Loucy (cell line): ENCODE measurements around the gene TMEM17.

ENCODE experiments used
- H2AFZ ChIP-seq: fragments of 200-600 bp; sonication (generic); 2 replicates; pipeline ENCODE4 v1.6.0; 2016; ENCODE audit warnings: antibody characterized with exemption, mild to moderate bottlenecking, low read length, moderate library complexity
- H3F3A ChIP-seq: fragments of 200-600 bp; 2 replicates; pipeline ENCODE4 v1.6.0; 2016; ENCODE audit warnings: antibody characterized with exemption, low read depth, mild to moderate bottlenecking
- H3K27me3 ChIP-seq: fragments of 200-600 bp; sonication (generic); 2 replicates; pipeline ENCODE4 v1.6.1; 2014; ENCODE audit warnings: low read length, mild to moderate bottlenecking; ENCODE audit not compliant: insufficient read depth, poor library complexity, severe bottlenecking
- H3K36me3 ChIP-seq: fragments of 200-600 bp; sonication (generic); 2 replicates; pipeline ENCODE4 v1.6.1; 2016; ENCODE audit warnings: low read length; ENCODE audit not compliant: insufficient read depth
- H3K4me1 ChIP-seq: fragments of 200-600 bp; sonication (generic); 2 replicates; pipeline ENCODE4 v1.5.1; 2014; ENCODE audit warnings: low read length, mild to moderate bottlenecking; ENCODE audit not compliant: insufficient read depth, poor library complexity, severe bottlenecking
- H3K4me2 ChIP-seq: fragments of 200-600 bp; sonication (generic); 2 replicates; pipeline ENCODE4 v1.6.0; 2014; ENCODE audit warnings: antibody characterized with exemption, low read length, low read depth, mild to moderate bottlenecking; ENCODE audit not compliant: poor library complexity, severe bottlenecking
- H3K4me3 ChIP-seq: fragments of 200-600 bp; sonication (generic); 2 replicates; pipeline ENCODE4 v1.5.1; 2014; ENCODE audit warnings: low read length, mild to moderate bottlenecking, mixed read lengths; ENCODE audit not compliant: poor library complexity, severe bottlenecking
- H3K79me2 ChIP-seq: fragments of 200-600 bp; sonication (generic); 2 replicates; pipeline ENCODE4 v1.6.1; 2014; ENCODE audit warnings: low read length; ENCODE audit not compliant: insufficient read depth
- H3K9ac ChIP-seq: fragments of 200-600 bp; sonication (generic); 2 replicates; pipeline ENCODE4 v1.6.0; 2014; ENCODE audit warnings: mild to moderate bottlenecking, low read depth, low read length, moderate library complexity; ENCODE audit not compliant: poor library complexity, severe bottlenecking
- H3K9me2 ChIP-seq: fragments of 200-600 bp; sonication (generic); replicated peaks from 2 replicates; pipeline ENCODE4 v1.6.1; 2016; ENCODE audit warnings: low read depth, low read length, mixed read lengths
- H3K9me3 ChIP-seq: fragments of 200-600 bp; sonication (generic); 2 replicates; pipeline ENCODE4 v1.6.1; 2014; ENCODE audit warnings: mild to moderate bottlenecking, antibody characterized with exemption, low read length, low read depth; ENCODE audit not compliant: insufficient read depth
- H4K20me1 ChIP-seq: fragments of 200-600 bp; sonication (generic); 2 replicates; pipeline ENCODE4 v1.6.0; 2014; ENCODE audit warnings: antibody characterized with exemption, low read length, mild to moderate bottlenecking; ENCODE audit not compliant: insufficient read depth, poor library complexity, severe bottlenecking
- EZH2phosphoT487 ChIP-seq: fragments of 200-600 bp; IDR thresholded peaks from 2 replicates; pipeline ENCODE4 v1.6.1; 2018; ENCODE audit warnings: antibody characterized with exemption, mild to moderate bottlenecking, moderate library complexity, borderline replicate concordance
- TF ChIP-seq, protein P1 (sequence below): fragments of 200-600 bp; sonication (generic); conservative IDR thresholded peaks from 2 replicates; pipeline ENCODE4 v1.5.1; 2014; ENCODE audit warnings: mild to moderate bottlenecking, antibody characterized with exemption, low read length

Gene TMEM17

DNA sequence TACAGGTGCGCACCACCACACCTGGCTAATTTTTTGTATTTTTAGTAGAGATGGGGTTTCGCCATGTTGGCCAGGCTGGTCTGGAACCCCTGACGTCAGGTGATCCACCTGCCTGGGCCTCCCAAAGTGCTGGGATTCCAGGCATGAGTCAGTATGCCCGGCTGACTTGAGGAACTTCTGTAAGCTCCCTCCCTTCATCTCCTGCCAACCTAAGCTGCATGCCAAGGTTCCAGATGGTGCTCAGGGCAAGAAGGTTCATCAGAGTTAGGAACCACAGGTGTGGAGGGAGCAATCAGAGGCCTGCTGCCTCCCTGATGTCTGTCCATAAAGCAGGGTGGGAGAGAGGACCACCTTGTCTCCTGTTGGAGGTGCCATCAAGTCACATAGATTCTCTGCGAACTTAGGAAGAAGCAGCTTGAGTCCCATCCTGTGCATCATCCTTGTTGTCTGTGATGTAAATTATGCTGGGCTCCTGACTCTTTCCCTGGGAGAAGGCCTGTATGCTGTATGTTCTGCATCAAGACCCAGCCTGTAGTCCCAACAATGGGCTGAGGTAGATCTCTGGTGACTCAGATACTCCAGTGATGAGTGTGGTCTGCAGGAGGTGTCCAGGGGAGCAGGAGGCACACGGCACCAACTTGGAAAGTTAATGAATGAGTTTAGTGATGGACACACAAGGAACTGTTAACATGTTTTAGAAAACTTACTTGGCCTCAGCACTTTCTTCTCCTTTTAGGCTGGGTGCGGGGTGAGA is 53.1 kb downstream of the TMEM17 start:
- H3K36me3 ChIP-seq = no peaks in the 10 kb centered on the region
- no peaks in the 10 kb centered on the region for H3F3A ChIP-seq
- no peaks in the 10 kb centered on the region for H4K20me1 ChIP-seq
- no peak overlapping the region for H3K4me2 ChIP-seq
- no peak for TF ChIP-seq EZH2phosphoT487
- TF ChIP-seq, protein P1, sequence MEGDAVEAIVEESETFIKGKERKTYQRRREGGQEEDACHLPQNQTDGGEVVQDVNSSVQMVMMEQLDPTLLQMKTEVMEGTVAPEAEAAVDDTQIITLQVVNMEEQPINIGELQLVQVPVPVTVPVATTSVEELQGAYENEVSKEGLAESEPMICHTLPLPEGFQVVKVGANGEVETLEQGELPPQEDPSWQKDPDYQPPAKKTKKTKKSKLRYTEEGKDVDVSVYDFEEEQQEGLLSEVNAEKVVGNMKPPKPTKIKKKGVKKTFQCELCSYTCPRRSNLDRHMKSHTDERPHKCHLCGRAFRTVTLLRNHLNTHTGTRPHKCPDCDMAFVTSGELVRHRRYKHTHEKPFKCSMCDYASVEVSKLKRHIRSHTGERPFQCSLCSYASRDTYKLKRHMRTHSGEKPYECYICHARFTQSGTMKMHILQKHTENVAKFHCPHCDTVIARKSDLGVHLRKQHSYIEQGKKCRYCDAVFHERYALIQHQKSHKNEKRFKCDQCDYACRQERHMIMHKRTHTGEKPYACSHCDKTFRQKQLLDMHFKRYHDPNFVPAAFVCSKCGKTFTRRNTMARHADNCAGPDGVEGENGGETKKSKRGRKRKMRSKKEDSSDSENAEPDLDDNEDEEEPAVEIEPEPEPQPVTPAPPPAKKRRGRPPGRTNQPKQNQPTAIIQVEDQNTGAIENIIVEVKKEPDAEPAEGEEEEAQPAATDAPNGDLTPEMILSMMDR = no peak
- H3K4me3 ChIP-seq = no peak overlapping the region
- H3K9me2 ChIP-seq = no peaks in the 10 kb centered on the region
- H3K9ac ChIP-seq = no peak overlapping the region
- H3K4me1 ChIP-seq = no peaks in the 10 kb centered on the region
- no peaks in the 10 kb centered on the region for H3K79me2 ChIP-seq
- H3K27me3 ChIP-seq = no peaks in the 10 kb centered on the region
- H2AFZ ChIP-seq = no peak overlapping the region
- no peaks in the 10 kb centered on the region for H3K9me3 ChIP-seq

DNA sequence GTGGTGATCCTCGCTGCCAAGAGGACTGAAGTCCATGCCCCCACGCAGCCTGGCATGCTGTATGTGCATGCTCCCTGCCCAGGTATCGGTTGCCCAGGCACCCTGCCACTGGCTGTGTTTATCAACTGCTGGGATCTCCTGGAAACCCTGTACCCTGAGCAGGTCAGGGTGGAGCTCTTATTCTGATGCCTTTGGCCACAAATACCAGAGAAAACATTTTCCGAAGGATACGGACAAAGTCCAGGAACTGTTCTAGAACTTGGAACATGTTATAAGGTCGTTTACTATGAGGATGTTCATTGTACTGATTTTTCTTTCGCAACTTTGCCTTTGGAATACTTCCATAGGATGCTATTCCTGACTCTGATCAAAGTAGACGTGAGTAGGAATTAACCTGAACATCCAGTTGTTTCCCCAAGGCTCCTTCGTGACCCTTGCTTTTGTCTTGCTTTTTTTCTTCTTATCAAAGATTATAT is 55.2 kb downstream of the TMEM17 start:
- Histone ChIP-seq H3K36me3 (no peaks in the 10 kb centered on the region), H2AFZ (no peak overlapping the region), H3K4me2 (no peak overlapping the region), H3K79me2 (no peaks in the 10 kb centered on the region), H3K4me1 (peaks cover 7% of the 10 kb centered on the region), H3K9me3 (no peaks in the 10 kb centered on the region), H3K4me3 (no peak overlapping the region), H3K9ac (no peak overlapping the region), H3K9me2 (no peaks in the 10 kb centered on the region), H4K20me1 (no peaks in the 10 kb centered on the region), H3K27me3 (no peaks in the 10 kb centered on the region), H3F3A (no peaks in the 10 kb centered on the region)
- no peak for TF ChIP-seq EZH2phosphoT487
- TF ChIP-seq, protein P1 = no peak
